Natural killer cell (primary cell): ENCODE data around the gene GAP43. TPM values are rescaled to one million over a fixed set of nuclear protein-coding genes. Genes with fewer than 3 reads are reported as not detected.

Source experiments
- ATAC-seq, 3 donors: fragments of 150-1000 bp in 2 of 3; fragments of 200-7000 bp in 1 of 3; cut with Tn5 transposase; 1 replicate in 1 of 3; 2 replicates in 2 of 3; pipeline ENCODE4 v1.10.0; 2021; ENCODE audit warnings: mild to moderate bottlenecking in 2 of 3, moderate library complexity in 2 of 3
- DNase-seq, 2 donors: peaks; one replicate each; pipeline versions ENCODE4 v3.0.0 to v3.0.0-alpha.2; 2013 to 2021; ENCODE audit warnings: mixed read lengths in 1 of 2
- H3K27ac ChIP-seq: one replicate; pipeline ENCODE4 v1.5.1; 2013; ENCODE audit warnings: mild to moderate bottlenecking, low read length
- H3K27me3 ChIP-seq: one replicate; pipeline ENCODE4 v1.6.1; 2013; ENCODE audit warnings: low read length; ENCODE audit not compliant: control insufficient read depth, insufficient read depth
- H3K36me3 ChIP-seq: one replicate; pipeline ENCODE4 v1.6.1; 2013; ENCODE audit warnings: low read length; ENCODE audit not compliant: control insufficient read depth, insufficient read depth
- H3K4me1 ChIP-seq: one replicate; pipeline ENCODE4 v1.6.1; 2013; ENCODE audit warnings: low read length; ENCODE audit not compliant: control insufficient read depth, insufficient read depth
- H3K4me3 ChIP-seq: one replicate; pipeline ENCODE4 v1.5.1; 2013; ENCODE audit warnings: low read length
- H3K9me3 ChIP-seq: one replicate; pipeline ENCODE4 v1.6.1; 2013; ENCODE audit warnings: low read length; ENCODE audit not compliant: control insufficient read depth, insufficient read depth
- H3K27ac Mint-ChIP-seq, 2 donors: one replicate each; pipeline ENCODE4 v1.8.0; 2022; ENCODE audit warnings: mild to moderate bottlenecking in 2 of 2, mixed read lengths in 2 of 2, moderate library complexity in 1 of 2
- H3K27me3 Mint-ChIP-seq, 2 donors: one replicate each; pipeline ENCODE4 v1.8.0; 2022; ENCODE audit warnings: low read depth in 2 of 2, mixed read lengths in 2 of 2
- H3K36me3 Mint-ChIP-seq: one replicate; pipeline ENCODE4 v1.8.0; 2022; ENCODE audit warnings: mixed read lengths
- H3K4me1 Mint-ChIP-seq, 2 donors: one replicate each; pipeline ENCODE4 v1.8.0; 2022; ENCODE audit warnings: mixed read lengths in 2 of 2
- H3K4me3 Mint-ChIP-seq: one replicate; pipeline ENCODE4 v1.8.0; 2022; ENCODE audit warnings: mild to moderate bottlenecking, moderate library complexity, mixed read lengths
- H3K9me3 Mint-ChIP-seq, 2 donors: one replicate each; pipeline ENCODE4 v1.8.0; 2022; ENCODE audit warnings: mixed read lengths in 2 of 2
- CTCF ChIP-seq: fragments of 200-600 bp; IDR thresholded peaks from one replicate; pipeline ENCODE4 v1.8.0; 2022; ENCODE audit warnings: antibody characterized with exemption
- WGBS: methylation state at CpG from one replicate; pipeline ENCODE4 v1.1.7; 2013; ENCODE audit warnings: missing lambda C conversion rate; ENCODE audit not compliant: insufficient coverage; 5-methylcytosine and 5-hydroxymethylcytosine counted together
- intact Hi-C: fragments of 100-400 bp; cut with micrococcal nuclease; formaldehyde crosslinking; loops from one replicate; pipeline ENCODE4 v1.14.2; 2022
- total RNA-seq, 4 donors: library from RNA; stranded (reverse); fragments of 120-200 nt in 1 of 4; gene quantifications; one replicate each; pipeline versions ENCODE4 v1.2.3 to v1.2.4, GENCODE V29; 2013 to 2022

GAP43 gene
- total RNA-seq, 3 donors from 2014 or later (not counting 1 experiment from before 2014, with no cell fraction given), result 0.14 TPM; not detected in 2

GRCh38 chr3:115588201-115589115 is 34.9 kb upstream of the GAP43 start:
- Histone ChIP-seq H3K36me3 (no peaks in the 10 kb centered on the region), H3K4me1 (no peaks in the 10 kb centered on the region), H3K4me3 (no peak overlapping the region), H3K9me3 (no peaks in the 10 kb centered on the region), H3K27me3 (no peaks in the 10 kb centered on the region), H3K27ac (no peak overlapping the region)
- ATAC-seq, result no peak
- no peak for DNase-seq
- no peak overlapping the region for H3K27ac Mint-ChIP-seq
- 87% methylated on average over 4 of the region's 5 CpGs for WGBS
- TF ChIP-seq CTCF, result no peak
- no peaks in the 10 kb centered on the region for H3K4me1 Mint-ChIP-seq
- no peaks in the 10 kb centered on the region for H3K36me3 Mint-ChIP-seq
- intact Hi-C loops, result no loop called here
- H3K27me3 Mint-ChIP-seq, result peaks cover 11 to 15% of the 10 kb centered on the region in 2 donors
- no peaks in the 10 kb centered on the region for H3K9me3 Mint-ChIP-seq
- H3K4me3 Mint-ChIP-seq, result no peak overlapping the region

GRCh38 chr3:115590873-115591272 is 32.4 kb upstream of the GAP43 start:
- ATAC-seq (no peak), DNase-seq (no peak)
- Histone ChIP-seq H3K9me3 (no peaks in the 10 kb centered on the region), H3K36me3 (no peaks in the 10 kb centered on the region), H3K4me3 (no peak overlapping the region), H3K27me3 (no peaks in the 10 kb centered on the region), H3K4me1 (no peaks in the 10 kb centered on the region), H3K27ac (no peak overlapping the region)
- Mint-ChIP-seq H3K4me1 (no peaks in the 10 kb centered on the region), H3K27me3 (peaks cover 11% of the 10 kb centered on the region in 2 donors), H3K4me3 (no peak overlapping the region), H3K36me3 (no peaks in the 10 kb centered on the region), H3K9me3 (no peaks in the 10 kb centered on the region), H3K27ac (no peak overlapping the region)
- WGBS, result 83% methylated on average over 3 of the region's 3 CpGs
- intact Hi-C loops, result no loop called here
- no peak for TF ChIP-seq CTCF

- Histone ChIP-seq H3K27ac (no peak overlapping the region), H3K27me3 (no peaks in the 10 kb centered on the region), H3K4me1 (no peaks in the 10 kb centered on the region), H3K4me3 (no peak overlapping the region), H3K36me3 (no peaks in the 10 kb centered on the region), H3K9me3 (no peaks in the 10 kb centered on the region)
- Mint-ChIP-seq H3K4me1 (no peaks in the 10 kb centered on the region), H3K27me3 (peaks cover 0 to 3% of the 10 kb centered on the region in 2 donors), H3K4me3 (no peak overlapping the region), H3K9me3 (peaks cover 0 to 2% of the 10 kb centered on the region in 2 donors), H3K36me3 (no peaks in the 10 kb centered on the region), H3K27ac (no peak overlapping the region)
- no peak for DNase-seq
- 100% methylated on average over 2 of the region's 2 CpGs for WGBS
- no peak for TF ChIP-seq CTCF
- intact Hi-C loops, result no loop called here
- no peak for ATAC-seq
These were observed 27.6 kb upstream of the GAP43 start for GRCh38 chr3:115595611-115596275.
